NT2/D1 (cell line): ENCODE results near the gene CCDC146.

Experiments used
- DNase-seq: peaks from one replicate; pipeline ENCODE4 v3.0.0-alpha.2; 2011; ENCODE audit warnings: low read depth, low spot score
- H3K27me3 ChIP-seq: 2 replicates; pipeline ENCODE4 v1.6.0; 2011; ENCODE audit warnings: mild to moderate bottlenecking; ENCODE audit not compliant: insufficient read length, insufficient read depth
- H3K36me3 ChIP-seq: 2 replicates; pipeline ENCODE4 v1.6.1; 2011; ENCODE audit warnings: mild to moderate bottlenecking, low read length, mixed read lengths; ENCODE audit not compliant: insufficient read depth, insufficient read length
- H3K4me1 ChIP-seq: 2 replicates; pipeline ENCODE4 v1.5.1; 2011; ENCODE audit not compliant: insufficient read depth, insufficient read length
- H3K4me3 ChIP-seq: 2 replicates; pipeline ENCODE4 v1.5.1; 2011; ENCODE audit warnings: low read depth; ENCODE audit not compliant: insufficient read length
- H3K9ac ChIP-seq: 2 replicates; pipeline ENCODE4 v1.6.0; 2011; ENCODE audit warnings: low read depth; ENCODE audit not compliant: insufficient read length
- H3K9me3 ChIP-seq: 2 replicates; pipeline ENCODE4 v1.5.1; 2011; ENCODE audit warnings: mild to moderate bottlenecking, low read length; ENCODE audit not compliant: insufficient read depth
- SUZ12 ChIP-seq: IDR thresholded peaks from 2 replicates; pipeline ENCODE4 v1.6.1; 2011; ENCODE audit not compliant: insufficient read length, insufficient read depth; ENCODE audit errors: extremely low read depth
- YY1 ChIP-seq: IDR thresholded peaks from 2 replicates; pipeline ENCODE4 v1.6.1; 2011; ENCODE audit not compliant: insufficient read length, insufficient read depth
- ZNF274 ChIP-seq: IDR thresholded peaks from 2 replicates; pipeline ENCODE4 v1.6.1; 2011; ENCODE audit warnings: mild to moderate bottlenecking, low read depth, low read length

Gene CCDC146

DNA sequence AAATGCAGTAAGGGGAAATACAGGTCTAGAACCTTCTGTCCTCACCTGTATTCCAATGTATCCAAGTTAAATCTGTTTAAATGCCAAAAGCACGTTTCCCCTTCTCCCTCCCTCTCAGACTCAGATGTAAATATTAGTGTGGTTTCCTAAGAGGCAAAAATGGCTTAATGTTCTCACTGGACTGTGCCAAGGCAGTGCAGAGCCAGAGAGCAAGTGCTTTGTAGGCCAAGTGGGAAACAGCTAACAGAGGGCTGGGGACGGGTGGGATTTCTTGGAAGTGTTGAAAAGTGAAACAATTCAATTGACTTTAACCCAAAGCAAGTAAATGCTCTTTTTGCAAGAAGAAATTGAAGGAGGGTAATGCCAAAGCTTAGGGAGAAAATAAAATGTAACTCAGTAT lies 190.7 kb downstream of the CCDC146 start:
- H3K4me3 ChIP-seq, result no peak overlapping the region
- H3K4me1 ChIP-seq, result no peaks in the 10 kb centered on the region
- H3K9me3 ChIP-seq, result no peaks in the 10 kb centered on the region

DNA sequence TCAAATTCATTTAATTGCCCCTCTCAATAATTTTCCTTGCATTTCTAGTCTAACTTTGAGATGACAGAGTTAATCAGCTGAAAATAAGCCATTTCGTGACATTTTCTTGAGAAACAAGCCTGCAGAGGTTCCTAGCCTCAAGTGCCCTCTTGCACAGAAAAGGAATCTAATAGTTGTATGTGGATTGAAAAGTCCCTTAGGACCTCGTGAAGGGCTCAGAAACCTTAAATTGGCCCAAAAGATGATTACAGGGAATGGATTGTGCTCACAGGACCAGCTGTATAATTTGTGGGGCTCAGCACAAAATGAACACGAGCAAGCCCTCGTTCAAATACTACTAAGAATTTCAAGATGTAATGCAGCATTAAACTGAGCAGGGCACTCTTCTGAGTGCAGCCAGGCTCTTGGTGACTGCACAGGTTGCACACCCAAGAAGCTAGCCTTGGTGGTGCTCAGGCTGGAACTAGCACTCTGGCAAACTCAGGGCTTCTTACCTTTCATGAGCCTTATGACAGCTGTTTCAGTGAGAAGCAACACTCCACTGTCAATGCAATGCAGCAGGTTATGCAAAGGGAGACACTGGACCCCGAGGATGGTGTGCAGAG lies 191.6 kb downstream of the CCDC146 start:
- H3K36me3 ChIP-seq, result no peaks in the 10 kb centered on the region
- no peaks in the 10 kb centered on the region for H3K27me3 ChIP-seq
- DNase-seq, result no peak
- H3K4me1 ChIP-seq, result no peaks in the 10 kb centered on the region
- no peak overlapping the region for H3K4me3 ChIP-seq
- TF ChIP-seq SUZ12 (no peak), YY1 (no peak), ZNF274 (no peak)
- H3K9me3 ChIP-seq, result no peaks in the 10 kb centered on the region
- H3K9ac ChIP-seq, result no peak overlapping the region

More for the DNA sequence above, 190.7 kb downstream of the CCDC146 start:
- Histone ChIP-seq H3K36me3 (no peaks in the 10 kb centered on the region), H3K9ac (no peak overlapping the region), H3K27me3 (no peaks in the 10 kb centered on the region)
- DNase-seq, result no peak
- TF ChIP-seq YY1, result no peak
- TF ChIP-seq SUZ12, result no peak

DNA sequence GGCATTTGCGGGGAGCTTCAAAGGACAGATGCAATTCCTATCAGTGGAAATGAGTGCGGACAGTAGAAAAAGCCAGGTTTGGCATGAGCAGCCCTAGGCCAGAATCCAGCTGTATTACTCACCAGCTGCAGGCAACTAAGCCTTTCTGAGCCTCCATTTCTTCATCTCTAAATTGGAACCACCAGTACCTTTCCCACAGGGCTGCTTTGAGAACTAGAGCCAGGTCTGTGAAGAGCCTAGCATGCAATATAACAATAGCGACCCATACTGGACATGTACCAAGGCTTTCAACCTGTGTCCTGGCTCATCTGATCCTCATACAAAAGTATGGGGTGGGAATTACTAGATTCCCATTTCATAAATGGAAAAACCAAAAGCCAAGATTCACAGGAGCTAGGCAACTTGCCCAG lies 192.8 kb downstream of the CCDC146 start:
- TF ChIP-seq SUZ12, result no peak
- no peak for TF ChIP-seq YY1
- TF ChIP-seq ZNF274, result no peak
- Histone ChIP-seq H3K27me3 (no peaks in the 10 kb centered on the region), H3K4me3 (no peak overlapping the region), H3K9me3 (no peaks in the 10 kb centered on the region), H3K9ac (no peak overlapping the region), H3K36me3 (no peaks in the 10 kb centered on the region), H3K4me1 (no peaks in the 10 kb centered on the region)
- no peak for DNase-seq

DNA sequence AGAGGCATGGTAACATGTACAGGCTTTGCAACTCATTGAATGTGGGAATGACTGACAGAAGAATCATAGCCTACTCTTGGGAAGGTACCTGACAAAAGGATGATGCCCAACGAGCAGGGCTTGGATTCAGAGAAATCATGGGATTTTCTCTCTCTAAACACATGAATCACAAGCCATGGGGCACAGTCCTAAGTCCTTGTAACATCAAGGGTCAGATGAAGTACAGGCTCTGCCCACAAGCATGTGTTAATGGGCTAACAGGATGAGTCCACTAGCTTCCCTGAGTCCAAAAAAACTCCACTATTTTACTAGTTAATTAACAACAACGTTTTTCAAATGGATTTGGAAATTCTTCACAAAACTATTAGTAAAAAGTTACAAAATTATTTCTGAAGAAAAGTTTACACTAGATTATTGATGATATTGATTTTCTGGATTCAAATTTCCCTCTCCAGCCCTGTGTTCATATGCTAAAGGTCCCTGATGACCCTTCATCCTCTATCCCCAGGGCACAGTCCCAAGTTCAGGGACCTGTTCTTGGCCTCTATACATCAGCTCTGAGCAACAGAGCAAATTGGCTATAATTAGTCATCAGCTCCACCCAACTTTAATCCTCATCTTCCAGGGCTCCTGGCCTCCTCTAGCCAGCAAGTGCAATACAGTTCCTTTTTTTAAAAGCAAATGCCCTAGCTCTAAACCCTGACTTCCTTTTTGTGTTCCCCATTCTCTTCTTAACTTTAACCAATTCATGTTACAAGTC lies 194.0 kb downstream of the CCDC146 start:
- Histone ChIP-seq H3K4me1 (no peaks in the 10 kb centered on the region), H3K9ac (no peak overlapping the region), H3K27me3 (no peaks in the 10 kb centered on the region), H3K36me3 (no peaks in the 10 kb centered on the region), H3K4me3 (no peak overlapping the region), H3K9me3 (no peaks in the 10 kb centered on the region)
- no peak for TF ChIP-seq ZNF274
- TF ChIP-seq SUZ12, result no peak
- TF ChIP-seq YY1, result no peak
- DNase-seq, result no peak

DNA sequence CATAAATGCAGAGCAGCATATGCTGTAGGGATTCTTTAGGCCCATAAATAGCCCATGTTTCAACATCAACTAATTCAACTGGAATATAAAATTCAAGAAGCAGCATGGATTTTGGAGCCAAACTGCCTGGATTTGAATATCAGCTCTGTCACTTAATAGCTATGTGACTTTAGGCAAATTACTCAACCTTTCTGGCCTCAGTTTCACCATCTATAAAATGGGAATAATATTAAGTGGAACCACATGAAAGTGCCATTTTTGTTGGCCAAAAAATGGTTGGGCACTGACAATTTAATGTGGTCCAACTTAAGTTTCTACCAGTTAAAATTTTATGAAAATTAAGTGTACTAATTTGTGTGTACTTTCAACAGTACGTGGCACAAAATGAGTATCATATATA lies 195.6 kb downstream of the CCDC146 start:
- DNase-seq, result no peak
- no peaks in the 10 kb centered on the region for H3K9me3 ChIP-seq
- H3K4me1 ChIP-seq, result no peaks in the 10 kb centered on the region
- no peaks in the 10 kb centered on the region for H3K36me3 ChIP-seq
- TF ChIP-seq YY1, result no peak
- no peak overlapping the region for H3K9ac ChIP-seq
- H3K27me3 ChIP-seq, result no peaks in the 10 kb centered on the region
- no peak overlapping the region for H3K4me3 ChIP-seq

DNA sequence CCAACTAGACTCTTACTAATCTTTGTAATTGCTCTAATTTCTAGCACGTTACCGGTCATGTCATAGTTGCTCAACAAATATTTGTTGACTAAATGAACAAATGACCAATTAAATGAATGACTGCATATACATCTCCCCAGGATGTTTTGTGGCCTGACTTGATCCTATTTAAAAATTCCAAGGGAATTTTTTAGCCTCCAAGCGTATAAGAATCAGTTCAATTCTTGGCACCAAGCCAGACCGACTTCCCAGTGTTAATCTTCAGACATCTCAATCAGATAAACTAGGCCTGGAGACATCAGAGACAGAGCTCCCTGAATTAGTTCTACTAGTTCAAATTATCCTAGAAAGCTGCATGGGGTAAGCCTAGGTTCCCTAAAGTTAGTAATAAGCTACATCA lies 197.7 kb downstream of the CCDC146 start:
- no peak for TF ChIP-seq ZNF274
- TF ChIP-seq YY1, result no peak
- no peak for TF ChIP-seq SUZ12
- Histone ChIP-seq H3K36me3 (no peaks in the 10 kb centered on the region), H3K27me3 (no peaks in the 10 kb centered on the region)

DNA sequence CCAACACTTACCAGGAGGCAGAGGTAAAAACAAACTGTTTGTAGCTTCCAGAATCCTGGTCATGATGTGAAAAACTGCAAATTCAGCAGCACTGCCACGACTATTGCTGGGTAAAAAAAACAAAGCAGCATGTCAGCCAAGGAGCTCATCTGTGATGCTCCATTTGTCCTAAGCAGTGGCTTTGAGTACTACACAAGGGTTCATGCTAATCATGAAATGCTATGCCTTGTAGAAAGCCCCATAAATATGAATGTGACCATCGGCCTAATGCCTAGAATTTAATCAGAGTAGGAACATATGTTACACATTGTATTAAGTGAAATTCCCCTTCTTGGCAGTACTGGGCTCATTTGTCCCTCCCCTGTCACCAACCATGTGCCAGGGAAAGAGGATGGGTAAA lies 198.3 kb downstream of the CCDC146 start:
- DNase-seq, result no peak
- TF ChIP-seq ZNF274 (no peak), YY1 (no peak), SUZ12 (no peak)
- H3K9ac ChIP-seq, result no peak overlapping the region
- no peaks in the 10 kb centered on the region for H3K27me3 ChIP-seq
- H3K4me3 ChIP-seq, result no peak overlapping the region
- no peaks in the 10 kb centered on the region for H3K9me3 ChIP-seq
- H3K36me3 ChIP-seq, result no peaks in the 10 kb centered on the region
- H3K4me1 ChIP-seq, result no peaks in the 10 kb centered on the region

More for the DNA sequence above, 197.7 kb downstream of the CCDC146 start:
- DNase-seq, result no peak
- Histone ChIP-seq H3K9me3 (no peaks in the 10 kb centered on the region), H3K4me3 (no peak overlapping the region), H3K4me1 (no peaks in the 10 kb centered on the region), H3K9ac (no peak overlapping the region)
